ENCODE results near the gene CRPPA.

Gene CRPPA

DNA sequence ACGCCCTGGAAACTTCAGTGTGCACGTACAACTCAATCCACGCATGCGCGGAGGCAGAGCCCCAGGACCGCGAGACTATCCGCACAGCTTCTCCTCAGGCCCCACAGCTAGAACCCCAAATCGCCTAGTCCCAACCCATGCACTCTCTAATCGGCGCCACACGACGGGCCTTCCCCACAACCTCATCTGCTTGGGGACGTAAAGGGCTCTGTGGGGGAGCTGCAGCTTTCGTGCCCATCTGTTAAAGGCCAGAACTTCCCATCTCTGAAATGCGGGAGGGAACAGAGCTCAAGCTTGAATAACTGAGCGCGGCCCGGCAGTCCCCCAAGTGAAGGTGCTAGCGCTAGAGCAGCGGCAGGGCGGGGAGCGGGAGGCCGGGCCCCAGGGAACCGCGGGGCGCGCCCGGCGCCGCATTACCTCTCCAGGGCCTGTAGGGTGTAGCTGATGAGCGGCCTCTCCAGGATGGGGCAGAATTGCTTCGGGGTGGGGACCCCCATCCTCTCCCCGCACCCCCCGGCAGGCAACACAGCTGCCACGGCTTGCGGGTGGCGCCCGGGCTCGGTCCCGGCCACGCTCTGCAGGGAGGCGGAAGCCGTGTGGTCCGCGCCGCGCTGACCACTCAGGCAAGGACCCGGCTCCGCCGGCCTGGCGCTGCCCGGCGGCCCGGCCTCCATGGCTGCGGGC, 547 bp downstream of the CRPPA start (continued):
- TF ChIP-seq ZNF416 (tag by site-specific recombination; IDR thresholded peaks at IDR 0.05) (no peak), OVOL3 (tag by site-specific recombination; IDR thresholded peaks at IDR 0.05) (peak; percentile 25; the same call in 1 of the 2 replicates), ZNF16 (tag by site-specific recombination; IDR thresholded peaks at IDR 0.05; ENCODE audit: low read depth) (no peak), ATF2 (tag by site-specific recombination; IDR thresholded peaks at IDR 0.05; ENCODE audit: low read depth) (no peak), ZNF473 (tag by site-specific recombination; IDR thresholded peaks at IDR 0.05) (no peak), ZEB2 (tag by site-specific recombination; IDR thresholded peaks at IDR 0.05) (peak; percentile 30; the same call in 1 of the 2 replicates), PRDM1 (tag by site-specific recombination; IDR thresholded peaks at IDR 0.05) (no peak), ZNF501 (tag by site-specific recombination; IDR thresholded peaks at IDR 0.05) (peak; percentile 87), ZNF302 (tag by site-specific recombination; IDR thresholded peaks at IDR 0.05; ENCODE audit: low read depth) (no peak), ZNF112 (tag by site-specific recombination; IDR thresholded peaks at IDR 0.05) (no peak), TRIM28 (IDR thresholded peaks at IDR 0.05; ENCODE audit: borderline replicate concordance, low read length) (no peak), ZNF747 (tag by site-specific recombination; IDR thresholded peaks at IDR 0.05) (no peak), ZNF791 (tag by site-specific recombination; IDR thresholded peaks at IDR 0.05) (no peak), ZNF174 (tag by site-specific recombination; IDR thresholded peaks at IDR 0.05) (no peak), ZNF324 (tag by site-specific recombination; IDR thresholded peaks at IDR 0.05) (0 out of 2 replicates have a peak, but pooled peaks have one; percentile 44), ZNF366 (tag by site-specific recombination; conservative IDR thresholded peaks at IDR 0.05) (no peak; the same call in 1 of the 2 replicates), ZNF660 (tag by site-specific recombination; IDR thresholded peaks at IDR 0.05) (peak; percentile 65; the same call in 1 of the 2 replicates), ZBTB7A (tag by site-specific recombination; IDR thresholded peaks at IDR 0.05; ENCODE audit: low read depth) (no peak), ZSCAN23 (tag by site-specific recombination; IDR thresholded peaks at IDR 0.05) (no peak), ZNF776 (tag by site-specific recombination; IDR thresholded peaks at IDR 0.05; ENCODE audit: borderline replicate concordance) (no peak), REPIN1 (tag by site-specific recombination; IDR thresholded peaks at IDR 0.05; ENCODE audit: low read depth) (no peak), ZNF510 (tag by site-specific recombination; IDR thresholded peaks at IDR 0.05; ENCODE audit: insufficient replicate concordance) (no peak), ZBTB8A (tag by site-specific recombination; IDR thresholded peaks at IDR 0.05) (peak; percentile 60), ZNF114 (tag by site-specific recombination; IDR thresholded peaks at IDR 0.05) (no peak), ZNF701 (tag by site-specific recombination; IDR thresholded peaks at IDR 0.05) (no peak)
- TF ChIP-seq, protein P1, sequence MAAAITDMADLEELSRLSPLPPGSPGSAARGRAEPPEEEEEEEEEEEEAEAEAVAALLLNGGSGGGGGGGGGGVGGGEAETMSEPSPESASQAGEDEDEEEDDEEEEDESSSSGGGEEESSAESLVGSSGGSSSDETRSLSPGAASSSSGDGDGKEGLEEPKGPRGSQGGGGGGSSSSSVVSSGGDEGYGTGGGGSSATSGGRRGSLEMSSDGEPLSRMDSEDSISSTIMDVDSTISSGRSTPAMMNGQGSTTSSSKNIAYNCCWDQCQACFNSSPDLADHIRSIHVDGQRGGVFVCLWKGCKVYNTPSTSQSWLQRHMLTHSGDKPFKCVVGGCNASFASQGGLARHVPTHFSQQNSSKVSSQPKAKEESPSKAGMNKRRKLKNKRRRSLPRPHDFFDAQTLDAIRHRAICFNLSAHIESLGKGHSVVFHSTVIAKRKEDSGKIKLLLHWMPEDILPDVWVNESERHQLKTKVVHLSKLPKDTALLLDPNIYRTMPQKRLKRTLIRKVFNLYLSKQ (tag by site-specific recombination; IDR thresholded peaks at IDR 0.05; ENCODE audit: borderline replicate concordance): no peak
- TF ChIP-seq, protein P2, sequence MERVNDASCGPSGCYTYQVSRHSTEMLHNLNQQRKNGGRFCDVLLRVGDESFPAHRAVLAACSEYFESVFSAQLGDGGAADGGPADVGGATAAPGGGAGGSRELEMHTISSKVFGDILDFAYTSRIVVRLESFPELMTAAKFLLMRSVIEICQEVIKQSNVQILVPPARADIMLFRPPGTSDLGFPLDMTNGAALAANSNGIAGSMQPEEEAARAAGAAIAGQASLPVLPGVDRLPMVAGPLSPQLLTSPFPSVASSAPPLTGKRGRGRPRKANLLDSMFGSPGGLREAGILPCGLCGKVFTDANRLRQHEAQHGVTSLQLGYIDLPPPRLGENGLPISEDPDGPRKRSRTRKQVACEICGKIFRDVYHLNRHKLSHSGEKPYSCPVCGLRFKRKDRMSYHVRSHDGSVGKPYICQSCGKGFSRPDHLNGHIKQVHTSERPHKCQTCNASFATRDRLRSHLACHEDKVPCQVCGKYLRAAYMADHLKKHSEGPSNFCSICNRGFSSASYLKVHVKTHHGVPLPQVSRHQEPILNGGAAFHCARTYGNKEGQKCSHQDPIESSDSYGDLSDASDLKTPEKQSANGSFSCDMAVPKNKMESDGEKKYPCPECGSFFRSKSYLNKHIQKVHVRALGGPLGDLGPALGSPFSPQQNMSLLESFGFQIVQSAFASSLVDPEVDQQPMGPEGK (tag by site-specific recombination; IDR thresholded peaks at IDR 0.05): peak; percentile 65; the same call in 1 of the 2 replicates
- TF ChIP-seq, protein P3, sequence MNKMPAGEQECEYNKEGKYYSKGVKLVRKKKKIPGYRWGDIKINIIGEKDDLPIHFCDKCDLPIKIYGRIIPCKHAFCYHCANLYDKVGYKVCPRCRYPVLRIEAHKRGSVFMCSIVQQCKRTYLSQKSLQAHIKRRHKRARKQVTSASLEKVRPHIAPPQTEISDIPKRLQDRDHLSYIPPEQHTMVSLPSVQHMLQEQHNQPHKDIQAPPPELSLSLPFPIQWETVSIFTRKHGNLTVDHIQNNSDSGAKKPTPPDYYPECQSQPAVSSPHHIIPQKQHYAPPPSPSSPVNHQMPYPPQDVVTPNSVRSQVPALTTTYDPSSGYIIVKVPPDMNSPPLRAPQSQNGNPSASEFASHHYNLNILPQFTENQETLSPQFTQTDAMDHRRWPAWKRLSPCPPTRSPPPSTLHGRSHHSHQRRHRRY (tag by site-specific recombination; IDR thresholded peaks at IDR 0.05): no peak

All from HEK293 (cell line).